Neural cell (in vitro differentiated cells): Measurements from ENCODE around the gene SNAP25. TPM values are rescaled to one million over a fixed set of nuclear protein-coding genes. Genes with fewer than 3 reads are reported as not detected.

Source experiments
- H2AFZ ChIP-seq: fragments of 200-600, 300-800 bp; sonication (generic), shearing (Covaris generic); 2 replicates; pipeline ENCODE4 v1.6.0; 2014; ENCODE audit warnings: low read depth, mild to moderate bottlenecking, antibody characterized with exemption, low read length, moderate library complexity
- H3F3A ChIP-seq: fragments of 200-600 bp; shearing (Covaris generic); 2 replicates; pipeline ENCODE4 v1.6.1; 2016; ENCODE audit warnings: mild to moderate bottlenecking, moderate library complexity, mixed read lengths, antibody characterized with exemption, low read length; ENCODE audit not compliant: insufficient read depth, poor library complexity, severe bottlenecking
- H3K27ac ChIP-seq: fragments of 200-600, 300-800 bp; sonication (generic), shearing (Covaris generic); 2 replicates; pipeline ENCODE4 v1.5.1; 2014; ENCODE audit warnings: mild to moderate bottlenecking, low read length, moderate library complexity
- H3K27me3 ChIP-seq: fragments of 300-800, 200-600 bp; sonication (generic), shearing (Covaris generic); 2 replicates; pipeline ENCODE4 v1.6.0; 2014; ENCODE audit warnings: mild to moderate bottlenecking, low read depth, low read length, moderate library complexity; ENCODE audit not compliant: insufficient read depth
- H3K36me3 ChIP-seq: fragments of 300-800, 200-600 bp; sonication (generic), shearing (Covaris generic); 2 replicates; pipeline ENCODE4 v1.5.1; 2014; ENCODE audit warnings: mild to moderate bottlenecking, antibody characterized with exemption, low read length, moderate library complexity; ENCODE audit not compliant: insufficient read depth
- H3K4me2 ChIP-seq: fragments of 300-800, 200-600 bp; sonication (generic), shearing (Covaris generic); 2 replicates; pipeline ENCODE4 v1.6.0; 2014; ENCODE audit warnings: mild to moderate bottlenecking, low read length
- H3K4me3 ChIP-seq: fragments of 300-800, 200-600 bp; sonication (generic), shearing (Covaris generic); 2 replicates; pipeline ENCODE4 v1.5.1; 2014; ENCODE audit warnings: mild to moderate bottlenecking, low read length, moderate library complexity
- H3K79me2 ChIP-seq: fragments of 200-600 bp; shearing (Covaris generic); replicated peaks from 2 replicates; pipeline ENCODE4 v1.6.0; 2014; ENCODE audit warnings: mild to moderate bottlenecking, low read length, moderate library complexity; ENCODE audit not compliant: insufficient read depth
- H3K9ac ChIP-seq: fragments of 300-800, 200-600 bp; sonication (generic), shearing (Covaris generic); 2 replicates; pipeline ENCODE4 v1.6.1; 2016; ENCODE audit warnings: mild to moderate bottlenecking, low read length, mixed read lengths
- H3K9me2 ChIP-seq: fragments of 200-600 bp; shearing (Covaris generic); 2 replicates; pipeline ENCODE4 v1.6.1; 2016; ENCODE audit warnings: mild to moderate bottlenecking, low read length, mixed read lengths; ENCODE audit not compliant: insufficient read depth
- H3K9me3 ChIP-seq: fragments of 200-600, 300-800 bp; sonication (generic), shearing (Covaris generic); 2 replicates; pipeline ENCODE4 v1.6.1; 2016; ENCODE audit warnings: mild to moderate bottlenecking, mixed run types, low read length, moderate library complexity, mixed read lengths
- H4K20me1 ChIP-seq: fragments of 200-600 bp; shearing (Covaris generic); 2 replicates; pipeline ENCODE4 v1.6.1; 2016; ENCODE audit warnings: mild to moderate bottlenecking, mixed run types; ENCODE audit not compliant: insufficient read depth
- EP300 ChIP-seq: fragments of 450-650 bp; conservative IDR thresholded peaks from 2 replicates; pipeline ENCODE4 v1.6.1; 2014; ENCODE audit warnings: antibody characterized with exemption, mild to moderate bottlenecking, moderate library complexity; ENCODE audit not compliant: poor library complexity, severe bottlenecking
- EZH2 ChIP-seq: fragments of 200-600, 300-800 bp; shearing (Covaris generic), sonication (generic); IDR thresholded peaks from 2 replicates; pipeline ENCODE4 v1.6.1; 2014; ENCODE audit warnings: antibody characterized with exemption, low read length, borderline replicate concordance, mild to moderate bottlenecking; ENCODE audit not compliant: insufficient read depth, poor library complexity, severe bottlenecking
- MXI1 ChIP-seq: fragments of 450-650 bp; conservative IDR thresholded peaks from 2 replicates; pipeline ENCODE4 v1.6.1; 2014; ENCODE audit warnings: antibody characterized with exemption, mild to moderate bottlenecking; ENCODE audit not compliant: poor library complexity, severe bottlenecking
- POLR2AphosphoS5 ChIP-seq: IDR thresholded peaks from 2 replicates; pipeline ENCODE4 v1.6.1; 2012
- RAD21 ChIP-seq: fragments of 450-650 bp; conservative IDR thresholded peaks from 2 replicates; pipeline ENCODE4 v1.6.1; 2014; ENCODE audit warnings: antibody characterized with exemption, mild to moderate bottlenecking, moderate library complexity
- REST ChIP-seq: IDR thresholded peaks from 2 replicates; pipeline ENCODE4 v1.6.1; 2012; ENCODE audit warnings: borderline replicate concordance
- SMC3 ChIP-seq: fragments of 450-650 bp; conservative IDR thresholded peaks from 2 replicates; pipeline ENCODE4 v1.6.1; 2014; ENCODE audit warnings: antibody characterized with exemption, mild to moderate bottlenecking, moderate library complexity; ENCODE audit not compliant: poor library complexity
- TAF1 ChIP-seq: IDR thresholded peaks from 2 replicates; pipeline ENCODE4 v1.6.1; 2012; ENCODE audit warnings: low read depth
- polyA plus RNA-seq: library from polyadenylated mRNA; depleted of rRNA; stranded (reverse); fragments of >200 nt; gene quantifications from 2 replicates; pipeline ENCODE4 v1.2.3, GENCODE V29; 2014
- TF ChIP-seq, protein P1 (sequence below): fragments of 450-650 bp; IDR thresholded peaks from 2 replicates; pipeline ENCODE4 v1.5.1; 2014; ENCODE audit warnings: antibody characterized with exemption, mild to moderate bottlenecking, moderate library complexity; ENCODE audit not compliant: poor library complexity, severe bottlenecking

Gene SNAP25
- polyA plus RNA-seq, 1 donor from 2014 or later = 139 TPM

DNA sequence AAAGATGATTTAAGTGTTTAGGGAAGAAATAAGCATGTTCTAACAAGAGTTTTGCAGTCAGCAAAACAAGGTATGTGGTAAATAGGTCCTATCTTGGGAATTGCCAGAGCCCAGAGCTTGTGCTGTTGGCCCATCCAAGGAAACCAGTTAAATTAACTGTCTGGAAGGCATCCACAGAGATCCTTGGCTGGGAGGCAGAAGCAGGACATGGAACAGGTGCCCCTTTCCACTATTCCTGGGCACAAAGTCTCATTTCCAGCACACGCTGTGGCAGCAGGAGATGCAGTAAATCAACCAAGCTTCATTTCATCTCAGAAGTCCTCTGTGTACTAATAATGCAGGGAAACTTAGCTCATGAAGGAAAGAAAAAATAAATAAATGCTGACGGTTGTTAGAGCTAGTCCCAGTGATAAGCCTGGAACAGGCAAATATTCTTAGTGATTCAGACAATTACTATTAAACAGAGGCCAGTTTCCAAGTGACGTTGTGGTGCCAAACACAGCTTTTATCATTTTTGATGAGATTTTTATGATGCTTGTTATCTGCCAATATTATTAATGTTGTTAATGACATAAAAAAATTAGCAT lies 39.8 kb upstream of the SNAP25 start:
- Histone ChIP-seq H3K27me3 (no peaks in the 10 kb centered on the region), H3K9me2 (no peaks in the 10 kb centered on the region), H2AFZ (no peak overlapping the region), H3K36me3 (no peaks in the 10 kb centered on the region), H3K9ac (no peak overlapping the region), H3K27ac (no peak overlapping the region), H3K4me3 (no peak overlapping the region), H3K9me3 (no peaks in the 10 kb centered on the region), H3K79me2 (no peaks in the 10 kb centered on the region), H3F3A (no peaks in the 10 kb centered on the region), H4K20me1 (no peaks in the 10 kb centered on the region), H3K4me2 (no peak overlapping the region)
- TF ChIP-seq, protein P1, sequence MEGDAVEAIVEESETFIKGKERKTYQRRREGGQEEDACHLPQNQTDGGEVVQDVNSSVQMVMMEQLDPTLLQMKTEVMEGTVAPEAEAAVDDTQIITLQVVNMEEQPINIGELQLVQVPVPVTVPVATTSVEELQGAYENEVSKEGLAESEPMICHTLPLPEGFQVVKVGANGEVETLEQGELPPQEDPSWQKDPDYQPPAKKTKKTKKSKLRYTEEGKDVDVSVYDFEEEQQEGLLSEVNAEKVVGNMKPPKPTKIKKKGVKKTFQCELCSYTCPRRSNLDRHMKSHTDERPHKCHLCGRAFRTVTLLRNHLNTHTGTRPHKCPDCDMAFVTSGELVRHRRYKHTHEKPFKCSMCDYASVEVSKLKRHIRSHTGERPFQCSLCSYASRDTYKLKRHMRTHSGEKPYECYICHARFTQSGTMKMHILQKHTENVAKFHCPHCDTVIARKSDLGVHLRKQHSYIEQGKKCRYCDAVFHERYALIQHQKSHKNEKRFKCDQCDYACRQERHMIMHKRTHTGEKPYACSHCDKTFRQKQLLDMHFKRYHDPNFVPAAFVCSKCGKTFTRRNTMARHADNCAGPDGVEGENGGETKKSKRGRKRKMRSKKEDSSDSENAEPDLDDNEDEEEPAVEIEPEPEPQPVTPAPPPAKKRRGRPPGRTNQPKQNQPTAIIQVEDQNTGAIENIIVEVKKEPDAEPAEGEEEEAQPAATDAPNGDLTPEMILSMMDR = no peak
- TF ChIP-seq REST = no peak
- no peak for TF ChIP-seq RAD21
- no peak for TF ChIP-seq TAF1
- TF ChIP-seq MXI1 = no peak
- TF ChIP-seq EP300 = no peak
- no peak for TF ChIP-seq EZH2
- no peak for TF ChIP-seq SMC3
- no peak for TF ChIP-seq POLR2AphosphoS5

DNA sequence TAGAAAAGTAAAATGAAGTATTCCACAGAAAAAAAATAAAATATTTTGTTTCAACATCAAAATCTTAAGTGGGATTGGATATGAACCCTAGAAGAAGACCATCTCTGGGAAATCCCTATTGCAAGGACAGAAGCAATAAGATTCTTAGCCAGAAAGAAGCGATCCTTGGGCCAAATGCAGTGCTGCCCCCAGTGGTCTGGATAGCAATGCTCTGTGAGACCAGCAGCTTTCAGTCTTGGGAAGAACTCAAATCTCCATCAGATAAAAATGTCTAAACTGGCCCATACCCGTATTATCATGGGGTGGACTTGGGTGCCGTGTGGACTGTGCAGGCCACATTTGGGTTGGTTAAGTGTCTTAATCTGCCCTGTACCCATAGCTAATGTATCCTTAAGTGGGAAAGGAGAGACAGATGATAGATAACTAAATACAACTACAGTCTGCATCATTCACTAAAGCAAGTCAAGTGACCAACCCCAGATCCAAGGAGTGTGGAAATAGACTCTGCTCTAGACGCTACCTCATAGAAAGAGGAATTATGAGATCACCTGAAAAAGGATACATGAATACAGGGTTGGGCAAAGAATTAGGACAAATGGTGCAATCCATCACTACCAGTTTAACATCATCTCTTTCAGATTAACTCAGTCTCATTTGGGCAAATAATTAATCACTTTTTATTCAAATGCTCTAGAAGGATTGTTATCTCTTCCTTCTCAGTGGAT lies 38.9 kb upstream of the SNAP25 start:
- Histone ChIP-seq H3K9me2 (no peaks in the 10 kb centered on the region), H3K9me3 (no peaks in the 10 kb centered on the region), H3K27me3 (no peaks in the 10 kb centered on the region), H3K27ac (no peak overlapping the region), H3F3A (no peaks in the 10 kb centered on the region), H3K9ac (no peak overlapping the region), H4K20me1 (no peaks in the 10 kb centered on the region), H2AFZ (no peak overlapping the region), H3K79me2 (no peaks in the 10 kb centered on the region), H3K4me3 (no peak overlapping the region), H3K4me2 (no peak overlapping the region), H3K36me3 (no peaks in the 10 kb centered on the region)
- TF ChIP-seq RAD21 = no peak
- no peak for TF ChIP-seq EZH2
- TF ChIP-seq, protein P1 = peak; percentile 15
- no peak for TF ChIP-seq SMC3
- no peak for TF ChIP-seq POLR2AphosphoS5
